SK-N-SH (cell line): ENCODE results near the gene USP25. TPM values are rescaled to one million over a fixed set of nuclear protein-coding genes. Genes with fewer than 3 reads are reported as not detected.

Source experiments
- CTCF ChIA-PET: fragments of 300-600, 350-600 bp; formaldehyde crosslinking; extraction: SDS; loops from one replicate; lab custom pipeline; 2021; lab: Yijun Ruan, JAX
- POLR2A ChIA-PET: fragments of 350-600 bp; sonication (Branson Sonifier 250); formaldehyde crosslinking; extraction: SDS; loops from one replicate; lab custom pipeline; 2020; ENCODE audit warnings: antibody characterized with exemption, inconsistent platforms; lab: Yijun Ruan, JAX
- DNase-seq: peaks from one replicate; pipeline ENCODE4 v3.0.0; 2012
- H2AFZ ChIP-seq: fragments of 200-600 bp; sonication (generic); 2 replicates; pipeline ENCODE4 v1.8.1; 2016; ENCODE audit warnings: antibody characterized with exemption, mild to moderate bottlenecking, low read depth
- H3F3A ChIP-seq: fragments of 200-600 bp; sonication (generic); replicated peaks from 2 replicates; pipeline ENCODE3; 2016; ENCODE audit warnings: antibody characterized with exemption, mild to moderate bottlenecking; ENCODE audit not compliant: insufficient read depth
- H3K27ac ChIP-seq, 2 experiments: fragments of 200-500 bp in 1 of 2; fragments of 200-600 bp in 1 of 2; sonication (Bioruptor generic) in 1 of 2; sonication (generic), shearing (Covaris generic) in 1 of 2; 2 replicates each; pipeline versions ENCODE4 v1.5.1 to v1.6.1; 2014 to 2016; ENCODE audit warnings: low read depth in 2 of 2, inconsistent platforms in 1 of 2, low read length in 1 of 2, mild to moderate bottlenecking in 1 of 2, mixed read lengths in 1 of 2
- H3K27me3 ChIP-seq: fragments of 200-600 bp; sonication (generic), shearing (Covaris generic); 2 replicates; pipeline ENCODE4 v1.6.1; 2016; ENCODE audit warnings: mixed run types; ENCODE audit not compliant: insufficient read depth
- H3K36me3 ChIP-seq, 2 experiments: fragments of 200-500 bp in 1 of 2; fragments of 200-600 bp in 1 of 2; sonication (Bioruptor generic) in 1 of 2; sonication (generic) in 1 of 2; replicated peaks in 1 of 2; 2 replicates each; pipeline versions ENCODE3 to v1.5.1; 2014 to 2016; ENCODE audit warnings: low read length in 1 of 2, mild to moderate bottlenecking in 1 of 2; ENCODE audit not compliant: insufficient read depth in 2 of 2, control insufficient read depth in 1 of 2
- H3K4me1 ChIP-seq, 2 experiments: fragments of 200-500 bp in 1 of 2; fragments of 200-600 bp in 1 of 2; sonication (Bioruptor generic) in 1 of 2; sonication (generic), shearing (Covaris generic) in 1 of 2; 2 replicates each; pipeline versions ENCODE4 v1.5.1 to v1.6.1; 2014 to 2016; ENCODE audit warnings: low read depth in 1 of 2, low read length in 1 of 2, mixed run types in 1 of 2; ENCODE audit not compliant: insufficient read depth in 2 of 2, control insufficient read depth in 1 of 2
- H3K4me2 ChIP-seq: fragments of 200-600 bp; sonication (generic), shearing (Covaris generic); 2 replicates; pipeline ENCODE4 v1.6.1; 2017; ENCODE audit warnings: mixed run types
- H3K4me3 ChIP-seq, 2 experiments: fragments of 200-500 bp in 1 of 2; fragments of 200-600 bp in 1 of 2; sonication (Bioruptor generic) in 1 of 2; sonication (generic), shearing (Covaris generic) in 1 of 2; 2 replicates each; pipeline versions ENCODE4 v1.5.1 to v1.8.1; 2014 to 2016; ENCODE audit warnings: low read depth in 2 of 2, inconsistent platforms in 1 of 2, low read length in 1 of 2, mild to moderate bottlenecking in 1 of 2, mixed read lengths in 1 of 2, moderate library complexity in 1 of 2
- H3K79me2 ChIP-seq: fragments of 200-600 bp; sonication (generic); 2 replicates; pipeline ENCODE4 v1.8.1; 2017; ENCODE audit warnings: mild to moderate bottlenecking; ENCODE audit not compliant: insufficient read depth
- H3K9ac ChIP-seq: fragments of 200-600 bp; sonication (generic); 2 replicates; pipeline ENCODE4 v1.6.1; 2017; ENCODE audit warnings: mixed run types
- H3K9me2 ChIP-seq: fragments of 200-600 bp; sonication (generic); 2 replicates; pipeline ENCODE4 v1.6.1; 2017; ENCODE audit warnings: mixed run types
- H3K9me3 ChIP-seq: fragments of 200-600 bp; sonication (generic); 2 replicates; pipeline ENCODE4 v1.6.1; 2017; ENCODE audit warnings: mixed run types, mild to moderate bottlenecking, moderate library complexity
- H4K20me1 ChIP-seq: fragments of 200-600 bp; sonication (generic); 2 replicates; pipeline ENCODE4 v1.6.1; 2017; ENCODE audit warnings: mild to moderate bottlenecking, mixed run types; ENCODE audit not compliant: insufficient read depth
- ELF1 ChIP-seq: IDR thresholded peaks from 2 replicates; pipeline ENCODE4 v1.4.0; 2012
- EZH2phosphoT487 ChIP-seq: fragments of 200-600 bp; sonication (generic); IDR thresholded peaks from 2 replicates; pipeline ENCODE4 v1.6.1; 2017; ENCODE audit warnings: low read depth, mixed run types, mild to moderate bottlenecking, antibody characterized with exemption, moderate library complexity, borderline replicate concordance
- FOSL2 ChIP-seq: IDR thresholded peaks from 2 replicates; pipeline ENCODE4 v1.4.0; 2012; ENCODE audit warnings: low read depth, mild to moderate bottlenecking, moderate library complexity, borderline replicate concordance
- FOXJ3 ChIP-seq: sonication (generic); formaldehyde crosslinking; IDR thresholded peaks from 2 replicates; pipeline ENCODE4 v1.5.1; 2020; ENCODE audit warnings: mild to moderate bottlenecking, missing genetic modification reagents
- GABPA ChIP-seq: IDR thresholded peaks from 2 replicates; pipeline ENCODE4 v1.4.0; 2012; ENCODE audit warnings: low read depth, mild to moderate bottlenecking
- JUND ChIP-seq: IDR thresholded peaks from 2 replicates; pipeline ENCODE4 v1.4.0; 2012
- MEF2A ChIP-seq: IDR thresholded peaks from 2 replicates; pipeline ENCODE4 v1.4.0; 2012; ENCODE audit warnings: low read depth, borderline replicate concordance
- MXI1 ChIP-seq: IDR thresholded peaks from 2 replicates; pipeline ENCODE4 v1.6.1; 2012; ENCODE audit warnings: mild to moderate bottlenecking, low read depth, low read length, improper control_type of control experiment
- NFIC ChIP-seq: IDR thresholded peaks from 2 replicates; pipeline ENCODE4 v1.4.0; 2012; ENCODE audit warnings: borderline replicate concordance
- NRF1 ChIP-seq: IDR thresholded peaks from 2 replicates; pipeline ENCODE4 v1.6.1; 2012; ENCODE audit warnings: low read depth, mild to moderate bottlenecking, low read length
- POLR2AphosphoS5 ChIP-seq: IDR thresholded peaks from 2 replicates; pipeline ENCODE4 v1.6.1; 2012; ENCODE audit warnings: low read depth, low read length
- RCOR1 ChIP-seq: fragments of 150-350 bp; IDR thresholded peaks from 2 replicates; pipeline ENCODE4 v1.6.1; 2017; ENCODE audit warnings: antibody characterized with exemption, low read length
- RFX5 ChIP-seq: IDR thresholded peaks from 2 replicates; pipeline ENCODE4 v1.6.1; 2012; ENCODE audit warnings: mild to moderate bottlenecking, improper control_type of control experiment, low read length
- TAF1 ChIP-seq: IDR thresholded peaks from 2 replicates; pipeline ENCODE4 v1.6.1; 2012; ENCODE audit warnings: low read depth, mild to moderate bottlenecking, low read length, moderate library complexity, borderline replicate concordance
- TCF12 ChIP-seq: IDR thresholded peaks from 2 replicates; pipeline ENCODE4 v1.4.0; 2012
- WGBS: methylation state at CpG from one replicate; pipeline ENCODE4 v1.1.6; 2017; ENCODE audit warnings: low lambda C conversion rate; 5-methylcytosine and 5-hydroxymethylcytosine counted together
- polyA plus RNA-seq, 3 experiments: library from polyadenylated mRNA; depleted of rRNA; stranded (reverse); fragments of >200 nt; gene quantifications; 2 replicates each; pipeline ENCODE4 v1.2.3, GENCODE V29; 2012
- TF ChIP-seq, protein P1 (sequence below): IDR thresholded peaks from 2 replicates; pipeline ENCODE4 v1.4.0; 2012; ENCODE audit warnings: low read depth, borderline replicate concordance
- TF ChIP-seq, protein P2 (sequence below): IDR thresholded peaks from 2 replicates; pipeline ENCODE4; 2012
- TF ChIP-seq, protein P3 (sequence below): IDR thresholded peaks from 2 replicates; pipeline ENCODE4 v1.6.1; 2012; ENCODE audit warnings: mild to moderate bottlenecking, low read depth, low read length, moderate library complexity
- TF ChIP-seq, protein P4 (sequence below): IDR thresholded peaks from 2 replicates; pipeline ENCODE4 v1.4.0; 2012; ENCODE audit warnings: low read depth, borderline replicate concordance

USP25 gene
- polyA plus RNA-seq, 1 of the 3 experiments (the other 2 are of a cell fraction): 4.6 TPM

DNA sequence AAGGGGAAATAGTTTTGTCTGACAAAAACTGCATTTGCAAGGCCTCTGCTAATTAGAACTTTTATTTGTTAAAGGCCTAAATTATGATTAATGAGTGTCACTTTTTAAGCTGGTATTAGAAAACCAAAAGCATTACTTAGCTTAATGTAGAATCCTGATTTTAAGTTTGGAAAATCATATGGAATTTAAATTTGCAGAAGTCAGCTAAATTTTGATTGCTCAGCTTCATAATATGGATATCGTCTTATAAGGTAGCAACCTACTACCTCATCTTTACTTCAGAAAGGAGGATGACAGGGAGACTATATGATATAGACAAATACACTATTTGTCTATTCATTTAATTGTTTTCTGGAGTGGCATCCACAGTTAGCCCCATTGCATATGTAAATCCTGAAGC lies 114.0 kb downstream of the USP25 start:
- no peaks in the 10 kb centered on the region for H3K9me3 ChIP-seq
- H3K27ac ChIP-seq: no peak overlapping the region
- no peak overlapping the region for H3K4me2 ChIP-seq
- H3K36me3 ChIP-seq: peaks cover 0 to 6% of the 10 kb centered on the region in 2 experiments
- peaks cover 0 to 32% of the 10 kb centered on the region in 2 experiments; a peak in 3 of 4 replicates for H3K4me1 ChIP-seq
- WGBS: 100% methylated on average over 1 of the region's 1 CpG
- H3K9me2 ChIP-seq: no peaks in the 10 kb centered on the region
- no peak for DNase-seq
- H3K79me2 ChIP-seq: no peaks in the 10 kb centered on the region
- TF ChIP-seq RCOR1: no peak
- TF ChIP-seq EZH2phosphoT487: no peak
- TF ChIP-seq, protein P1, sequence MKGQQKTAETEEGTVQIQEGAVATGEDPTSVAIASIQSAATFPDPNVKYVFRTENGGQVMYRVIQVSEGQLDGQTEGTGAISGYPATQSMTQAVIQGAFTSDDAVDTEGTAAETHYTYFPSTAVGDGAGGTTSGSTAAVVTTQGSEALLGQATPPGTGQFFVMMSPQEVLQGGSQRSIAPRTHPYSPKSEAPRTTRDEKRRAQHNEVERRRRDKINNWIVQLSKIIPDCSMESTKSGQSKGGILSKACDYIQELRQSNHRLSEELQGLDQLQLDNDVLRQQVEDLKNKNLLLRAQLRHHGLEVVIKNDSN: no peak
- TF ChIP-seq NFIC: no peak
- TF ChIP-seq ELF1: no peak
- TF ChIP-seq POLR2AphosphoS5: no peak
- TF ChIP-seq, all 33 proteins: peak for 0
- POLR2A ChIA-PET: no interaction called here
- CTCF ChIA-PET: interaction anchor here (0.7 kb wide), 1 partner anchor 998 kb away, joined by 3 read pairs; no protein-coding TSS in a partner anchor
- Histone ChIP-seq H4K20me1 (no peaks in the 10 kb centered on the region), H3F3A (peaks cover 9% of the 10 kb centered on the region), H2AFZ (no peak overlapping the region), H3K27me3 (no peaks in the 10 kb centered on the region), H3K4me3 (no peak overlapping the region), H3K9ac (no peak overlapping the region)

DNA sequence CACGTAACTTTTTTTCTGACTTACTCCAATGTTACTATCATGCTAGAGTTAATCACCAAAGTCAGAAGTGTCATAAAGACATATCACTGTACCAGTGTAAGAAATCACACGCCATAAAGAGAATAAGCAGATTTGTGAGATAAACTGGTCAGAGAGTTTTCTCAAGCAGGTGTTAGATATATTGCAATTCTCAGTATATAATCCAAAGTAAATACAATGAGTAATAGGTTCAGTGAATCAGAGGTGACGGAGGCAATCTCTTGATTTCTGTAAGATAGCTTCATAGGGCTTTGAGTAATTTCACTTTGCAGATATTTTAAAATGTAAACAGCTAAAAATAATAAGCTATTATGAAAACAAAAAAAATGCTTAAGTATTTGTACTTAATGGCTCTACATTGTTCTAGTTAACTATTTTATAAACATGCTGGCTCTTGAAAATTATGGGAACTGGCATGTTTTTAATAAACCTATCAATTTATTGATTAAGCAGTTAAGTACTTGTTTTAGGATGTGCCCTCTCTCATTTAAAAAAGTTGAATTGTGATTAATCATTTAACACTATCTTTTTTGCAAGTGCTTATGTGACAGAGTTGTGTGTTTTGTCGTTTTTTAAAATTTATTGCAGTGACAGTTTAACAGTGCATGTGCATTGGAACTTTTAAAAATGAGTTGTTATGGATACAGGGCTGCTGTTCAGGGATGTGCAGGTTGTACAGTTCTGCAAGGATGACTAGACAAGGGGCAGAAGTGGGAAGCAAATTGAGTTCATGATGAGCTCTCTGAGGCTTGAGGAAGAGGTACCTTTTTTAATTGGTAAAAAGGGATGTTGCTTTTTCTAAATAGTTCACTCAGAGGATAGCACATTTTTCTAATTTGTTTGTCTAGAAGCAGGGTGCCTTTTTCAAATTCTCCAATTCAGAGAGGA lies 119.1 kb downstream of the USP25 start:
- Histone ChIP-seq H3F3A (no peaks in the 10 kb centered on the region), H3K36me3 (peaks cover 0 to 6% of the 10 kb centered on the region in 2 experiments), H3K9ac (no peak overlapping the region), H3K4me3 (no peak overlapping the region), H3K9me3 (no peaks in the 10 kb centered on the region), H3K4me1 (peaks cover 0 to 21% of the 10 kb centered on the region in 2 experiments; a peak in 1 of 4 replicates), H2AFZ (no peak overlapping the region), H3K27me3 (no peaks in the 10 kb centered on the region), H3K27ac (peak overlapping the region in 1 of 2 experiments; percentile 2; a peak in 1 of 4 replicates), H3K4me2 (no peak overlapping the region), H4K20me1 (no peaks in the 10 kb centered on the region), H3K9me2 (no peaks in the 10 kb centered on the region), H3K79me2 (no peaks in the 10 kb centered on the region)
- WGBS: 74% methylated on average over 4 of the region's 4 CpGs
- ChIA-PET CTCF (interaction anchor here (0.7 kb wide), 1 partner anchor 1107 kb away, joined by 3 read pairs; no protein-coding TSS in a partner anchor), POLR2A (no interaction called here)
- no peak for DNase-seq
- TF ChIP-seq FOSL2: peak; percentile 61
- TF ChIP-seq, protein P2, sequence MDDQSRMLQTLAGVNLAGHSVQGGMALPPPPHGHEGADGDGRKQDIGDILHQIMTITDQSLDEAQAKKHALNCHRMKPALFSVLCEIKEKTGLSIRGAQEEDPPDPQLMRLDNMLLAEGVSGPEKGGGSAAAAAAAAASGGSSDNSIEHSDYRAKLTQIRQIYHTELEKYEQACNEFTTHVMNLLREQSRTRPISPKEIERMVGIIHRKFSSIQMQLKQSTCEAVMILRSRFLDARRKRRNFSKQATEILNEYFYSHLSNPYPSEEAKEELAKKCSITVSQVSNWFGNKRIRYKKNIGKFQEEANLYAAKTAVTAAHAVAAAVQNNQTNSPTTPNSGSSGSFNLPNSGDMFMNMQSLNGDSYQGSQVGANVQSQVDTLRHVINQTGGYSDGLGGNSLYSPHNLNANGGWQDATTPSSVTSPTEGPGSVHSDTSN: no peak; the same call in none of the 2 replicates
- TF ChIP-seq NRF1: no peak
- TF ChIP-seq, protein P3, sequence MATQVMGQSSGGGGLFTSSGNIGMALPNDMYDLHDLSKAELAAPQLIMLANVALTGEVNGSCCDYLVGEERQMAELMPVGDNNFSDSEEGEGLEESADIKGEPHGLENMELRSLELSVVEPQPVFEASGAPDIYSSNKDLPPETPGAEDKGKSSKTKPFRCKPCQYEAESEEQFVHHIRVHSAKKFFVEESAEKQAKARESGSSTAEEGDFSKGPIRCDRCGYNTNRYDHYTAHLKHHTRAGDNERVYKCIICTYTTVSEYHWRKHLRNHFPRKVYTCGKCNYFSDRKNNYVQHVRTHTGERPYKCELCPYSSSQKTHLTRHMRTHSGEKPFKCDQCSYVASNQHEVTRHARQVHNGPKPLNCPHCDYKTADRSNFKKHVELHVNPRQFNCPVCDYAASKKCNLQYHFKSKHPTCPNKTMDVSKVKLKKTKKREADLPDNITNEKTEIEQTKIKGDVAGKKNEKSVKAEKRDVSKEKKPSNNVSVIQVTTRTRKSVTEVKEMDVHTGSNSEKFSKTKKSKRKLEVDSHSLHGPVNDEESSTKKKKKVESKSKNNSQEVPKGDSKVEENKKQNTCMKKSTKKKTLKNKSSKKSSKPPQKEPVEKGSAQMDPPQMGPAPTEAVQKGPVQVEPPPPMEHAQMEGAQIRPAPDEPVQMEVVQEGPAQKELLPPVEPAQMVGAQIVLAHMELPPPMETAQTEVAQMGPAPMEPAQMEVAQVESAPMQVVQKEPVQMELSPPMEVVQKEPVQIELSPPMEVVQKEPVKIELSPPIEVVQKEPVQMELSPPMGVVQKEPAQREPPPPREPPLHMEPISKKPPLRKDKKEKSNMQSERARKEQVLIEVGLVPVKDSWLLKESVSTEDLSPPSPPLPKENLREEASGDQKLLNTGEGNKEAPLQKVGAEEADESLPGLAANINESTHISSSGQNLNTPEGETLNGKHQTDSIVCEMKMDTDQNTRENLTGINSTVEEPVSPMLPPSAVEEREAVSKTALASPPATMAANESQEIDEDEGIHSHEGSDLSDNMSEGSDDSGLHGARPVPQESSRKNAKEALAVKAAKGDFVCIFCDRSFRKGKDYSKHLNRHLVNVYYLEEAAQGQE: no peak
- TF ChIP-seq FOXJ3 (CRISPR knock-in tag): no peak
- TF ChIP-seq RFX5: no peak
- no peak for TF ChIP-seq MEF2A
- TF ChIP-seq TCF12: peak; percentile 59
- peak; percentile 51 for TF ChIP-seq JUND
- no peak for TF ChIP-seq GABPA
- no peak for TF ChIP-seq TAF1
- no peak for TF ChIP-seq MXI1
- TF ChIP-seq, protein P4, sequence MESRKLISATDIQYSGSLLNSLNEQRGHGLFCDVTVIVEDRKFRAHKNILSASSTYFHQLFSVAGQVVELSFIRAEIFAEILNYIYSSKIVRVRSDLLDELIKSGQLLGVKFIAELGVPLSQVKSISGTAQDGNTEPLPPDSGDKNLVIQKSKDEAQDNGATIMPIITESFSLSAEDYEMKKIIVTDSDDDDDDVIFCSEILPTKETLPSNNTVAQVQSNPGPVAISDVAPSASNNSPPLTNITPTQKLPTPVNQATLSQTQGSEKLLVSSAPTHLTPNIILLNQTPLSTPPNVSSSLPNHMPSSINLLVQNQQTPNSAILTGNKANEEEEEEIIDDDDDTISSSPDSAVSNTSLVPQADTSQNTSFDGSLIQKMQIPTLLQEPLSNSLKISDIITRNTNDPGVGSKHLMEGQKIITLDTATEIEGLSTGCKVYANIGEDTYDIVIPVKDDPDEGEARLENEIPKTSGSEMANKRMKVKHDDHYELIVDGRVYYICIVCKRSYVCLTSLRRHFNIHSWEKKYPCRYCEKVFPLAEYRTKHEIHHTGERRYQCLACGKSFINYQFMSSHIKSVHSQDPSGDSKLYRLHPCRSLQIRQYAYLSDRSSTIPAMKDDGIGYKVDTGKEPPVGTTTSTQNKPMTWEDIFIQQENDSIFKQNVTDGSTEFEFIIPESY: no peak
